HG02884 (cell line): ENCODE results near the gene RAB15.

Source experiments
- ATAC-seq: cut with Tn5 transposase; IDR thresholded peaks from one replicate; pipeline ENCODE4 v1.9.1; 2021; ENCODE audit warnings: mild to moderate bottlenecking, moderate library complexity; ENCODE audit not compliant: unreplicated experiment

RAB15 gene

GRCh38 chr14:64939817-64940190, 32.3 kb downstream of the RAB15 start:
- ATAC-seq, result no peak

GRCh38 chr14:64938972-64939816, 32.9 kb downstream of the RAB15 start:
- ATAC-seq, result no peak

GRCh38 chr14:64937821-64938193, 34.3 kb downstream of the RAB15 start:
- no peak for ATAC-seq

GRCh38 chr14:64937171-64937820, 34.8 kb downstream of the RAB15 start:
- ATAC-seq, result no peak

- no peak for ATAC-seq
These were observed 36.6 kb downstream of the RAB15 start for GRCh38 chr14:64935508-64935907.

GRCh38 chr14:64934338-64934929, 37.7 kb downstream of the RAB15 start:
- no peak for ATAC-seq

GRCh38 chr14:64932231-64932630, 39.9 kb downstream of the RAB15 start:
- ATAC-seq, result no peak

GRCh38 chr14:64931123-64931522, 41.0 kb downstream of the RAB15 start:
- no peak for ATAC-seq

GRCh38 chr14:64930085-64930843, 41.9 kb downstream of the RAB15 start:
- ATAC-seq, result no peak

GRCh38 chr14:64929014-64929359, 43.1 kb downstream of the RAB15 start:
- no peak for ATAC-seq

GRCh38 chr14:64928239-64929013, 43.7 kb downstream of the RAB15 start:
- ATAC-seq, result no peak

GRCh38 chr14:64927031-64927430, 45.1 kb downstream of the RAB15 start:
- no peak for ATAC-seq

GRCh38 chr14:64926398-64926995, 45.6 kb downstream of the RAB15 start:
- ATAC-seq, result no peak

- ATAC-seq, result no peak
These were observed 49.1 kb downstream of the RAB15 start for GRCh38 chr14:64923015-64923414.

GRCh38 chr14:64920465-64920864, 51.7 kb downstream of the RAB15 start:
- no peak for ATAC-seq

- ATAC-seq, result no peak
These were observed 52.5 kb downstream of the RAB15 start for GRCh38 chr14:64919618-64920017.

- ATAC-seq, result no peak
These were observed 52.9 kb downstream of the RAB15 start for GRCh38 chr14:64919215-64919614.

- ATAC-seq, result no peak
These were observed 53.9 kb downstream of the RAB15 start for GRCh38 chr14:64918216-64918615.

- ATAC-seq, result no peak
These were observed 56.3 kb downstream of the RAB15 start for GRCh38 chr14:64915797-64916196.

GRCh38 chr14:64915029-64915424, 57.1 kb downstream of the RAB15 start:
- ATAC-seq, result no peak
